Measurements from ENCODE around the gene RAET1G.
A peak's percentile ranks its signal among the peaks of the same experiment; 100 is the strongest.
"Not testable (repeated sequence)": the region's sequence is repeated elsewhere in the genome, so short reads cannot be mapped to it uniquely, and the experiment has no call there.

Gene RAET1G

GRCh38 chr6:149960488-149960887, 37.6 kb upstream of the RAET1G start:
- no peak for ATAC-seq
- Mint-ChIP-seq H3K27ac (no peak overlapping the region), H3K4me3 (no peak overlapping the region), H3K27me3 (peaks cover 93% of the 10 kb centered on the region), H3K4me1 (peaks cover 32% of the 10 kb centered on the region), H3K9me3 (no peaks in the 10 kb centered on the region), H3K36me3 (ENCODE audit: low read depth) (no peaks in the 10 kb centered on the region)
- DNase-seq: no peak

DNA sequence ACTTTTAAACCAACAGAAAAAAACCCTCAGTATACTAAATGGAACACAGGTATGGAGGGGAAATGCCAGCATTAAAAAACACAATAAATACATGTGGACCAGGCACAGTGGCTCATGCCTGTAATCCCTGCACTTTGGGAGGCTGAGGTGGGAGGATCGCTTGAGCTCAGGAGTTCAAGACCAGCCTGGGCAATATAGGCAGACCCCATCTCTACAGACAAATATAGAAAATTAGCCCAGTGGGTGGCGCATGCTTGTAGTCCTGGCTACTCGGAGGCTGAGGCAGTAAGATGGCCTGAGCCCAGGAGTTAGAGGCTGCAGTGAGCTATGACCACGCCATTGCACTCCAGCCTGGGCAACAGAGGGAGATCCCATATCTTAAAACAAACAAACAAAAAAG, 36.9 kb upstream of the RAET1G start:
- H3K4me3 Mint-ChIP-seq; DNase-seq; H3K27ac Mint-ChIP-seq; H3K36me3 Mint-ChIP-seq (ENCODE audit: low read depth); H3K9me3 Mint-ChIP-seq; ATAC-seq: not testable (repeated sequence)
- H3K27me3 Mint-ChIP-seq: peaks cover 93% of the 10 kb centered on the region
- peaks cover 32% of the 10 kb centered on the region for H3K4me1 Mint-ChIP-seq

DNA sequence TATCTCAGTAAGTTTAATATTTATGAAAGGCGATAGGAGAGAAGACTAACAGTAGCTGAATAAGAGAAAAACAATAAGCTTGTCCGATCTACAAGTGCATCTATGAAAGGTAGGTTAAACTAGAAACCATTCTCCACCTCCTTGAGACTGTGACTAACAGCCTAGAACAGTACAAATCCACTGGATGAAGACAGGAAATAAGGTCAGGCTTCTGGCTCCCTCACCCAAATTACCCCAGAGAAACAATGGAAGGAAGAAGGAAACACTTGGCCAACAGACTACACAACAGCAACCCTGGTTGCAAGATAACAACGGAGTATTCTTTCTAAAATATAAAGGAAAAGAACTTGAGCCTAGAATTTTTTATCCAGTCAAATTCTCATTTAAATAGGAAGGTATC, 35.2 kb upstream of the RAET1G start:
- not testable (repeated sequence) for H3K36me3 Mint-ChIP-seq (ENCODE audit: low read depth)

GRCh38 chr6:149955654-149956317, 32.9 kb upstream of the RAET1G start:
- not testable (repeated sequence) for H3K36me3 Mint-ChIP-seq (ENCODE audit: low read depth); DNase-seq; ATAC-seq; H3K4me3 Mint-ChIP-seq; H3K9me3 Mint-ChIP-seq; H3K27ac Mint-ChIP-seq
- peaks cover 83% of the 10 kb centered on the region for H3K27me3 Mint-ChIP-seq
- H3K4me1 Mint-ChIP-seq: peaks cover 11% of the 10 kb centered on the region

More for the DNA sequence above, 35.2 kb upstream of the RAET1G start:
- DNase-seq, ATAC-seq, H3K4me3 Mint-ChIP-seq, H3K27ac Mint-ChIP-seq, H3K9me3 Mint-ChIP-seq: not testable (repeated sequence)
- H3K4me1 Mint-ChIP-seq: peaks cover 16% of the 10 kb centered on the region
- H3K27me3 Mint-ChIP-seq: peaks cover 83% of the 10 kb centered on the region

DNA sequence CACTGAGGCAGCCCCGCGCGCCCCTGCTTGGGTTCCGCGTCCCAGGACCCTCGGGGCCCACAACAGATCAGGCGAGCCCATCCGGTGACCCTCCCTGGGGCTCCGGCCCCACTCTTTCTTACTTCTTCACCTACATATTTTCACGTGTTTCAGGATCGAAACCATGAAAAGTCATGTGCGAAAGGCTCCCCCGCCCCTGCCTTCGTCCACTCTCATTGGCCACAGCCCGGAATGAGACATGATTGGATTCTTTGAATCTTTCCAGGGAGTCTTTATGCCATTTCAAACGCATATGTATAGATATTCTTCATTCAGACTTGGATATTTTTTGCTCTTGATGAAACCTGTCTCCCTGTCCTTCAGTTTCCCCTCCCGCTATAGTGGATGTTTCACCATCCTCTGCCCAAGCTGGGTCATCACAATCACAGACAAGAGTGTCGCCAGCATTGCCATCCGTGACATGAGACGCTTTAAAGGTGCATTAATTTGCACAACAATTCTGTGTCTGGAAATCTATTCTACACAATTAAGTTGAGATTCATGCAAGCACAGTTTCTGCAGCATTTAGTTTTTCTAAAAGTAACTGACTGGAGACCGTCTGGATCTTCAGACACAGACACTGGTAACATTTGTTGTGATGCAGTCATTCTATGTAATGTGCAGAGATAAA, 32.2 kb upstream of the RAET1G start:
- peak overlapping the region; percentile 15 for H3K4me3 Mint-ChIP-seq
- not testable (repeated sequence) for H3K27ac Mint-ChIP-seq; H3K9me3 Mint-ChIP-seq; DNase-seq; H3K36me3 Mint-ChIP-seq (ENCODE audit: low read depth); ATAC-seq
- H3K4me1 Mint-ChIP-seq: peaks cover 11% of the 10 kb centered on the region
- peaks cover 83% of the 10 kb centered on the region for H3K27me3 Mint-ChIP-seq

DNA sequence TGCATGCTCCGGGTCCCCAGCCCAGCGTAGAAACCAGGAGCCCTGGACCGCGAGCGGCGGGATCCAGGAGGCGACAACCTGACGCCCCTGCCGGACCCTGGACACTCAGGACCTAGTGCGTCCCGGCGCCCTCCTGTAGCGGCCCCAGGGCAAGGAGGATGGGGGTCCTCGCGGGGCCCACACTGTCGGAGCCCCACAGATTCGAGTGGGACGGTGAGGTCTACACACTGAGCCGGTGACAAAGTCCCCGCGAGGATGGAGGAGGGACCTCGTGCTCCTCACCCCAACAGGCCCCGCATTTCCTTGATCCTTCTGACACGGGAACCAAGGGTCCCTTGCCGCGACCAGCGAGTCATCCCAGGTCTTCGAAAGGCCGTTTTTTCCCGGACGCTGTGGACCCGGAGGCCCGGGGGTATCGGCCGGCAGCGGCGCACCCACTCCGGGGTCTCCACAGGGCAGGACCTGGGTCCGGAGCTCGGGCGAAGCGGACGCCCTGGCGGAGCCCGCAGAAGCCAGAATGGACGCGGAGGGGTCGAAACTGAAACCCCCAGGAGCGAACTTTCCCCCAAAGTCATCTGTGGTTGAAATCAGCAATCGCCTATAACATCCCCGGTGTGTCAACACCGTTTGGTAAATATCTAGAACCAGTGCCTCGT, 31.5 kb upstream of the RAET1G start:
- H3K4me3 Mint-ChIP-seq; ATAC-seq; H3K4me1 Mint-ChIP-seq; H3K9me3 Mint-ChIP-seq; H3K36me3 Mint-ChIP-seq (ENCODE audit: low read depth); DNase-seq; H3K27ac Mint-ChIP-seq: not testable (repeated sequence)
- peaks cover 83% of the 10 kb centered on the region for H3K27me3 Mint-ChIP-seq

DNA sequence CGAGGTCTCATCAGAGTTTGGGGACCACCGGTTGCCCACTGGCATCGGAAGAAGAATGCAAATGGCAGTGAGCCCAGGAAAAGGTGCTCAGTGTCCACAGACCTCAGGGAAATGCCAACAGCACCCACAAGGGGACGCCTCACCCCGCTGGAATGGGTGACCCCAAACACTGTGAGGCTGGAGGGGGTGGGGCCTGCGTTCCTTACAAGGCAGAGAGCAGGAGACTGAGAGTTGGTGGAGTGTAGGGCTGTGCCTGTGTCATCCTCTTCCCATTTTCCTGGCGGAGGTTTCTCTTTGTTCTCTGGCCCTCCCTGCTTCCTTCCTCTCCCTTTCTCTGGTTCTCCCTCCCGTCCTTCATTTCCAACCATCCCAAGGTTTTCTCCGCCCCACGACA, 31.0 kb upstream of the RAET1G start:
- not testable (repeated sequence) for DNase-seq; H3K4me1 Mint-ChIP-seq; H3K27ac Mint-ChIP-seq; H3K9me3 Mint-ChIP-seq; H3K4me3 Mint-ChIP-seq; H3K36me3 Mint-ChIP-seq (ENCODE audit: low read depth)
- ATAC-seq: peak; percentile 88
- peaks cover 82% of the 10 kb centered on the region for H3K27me3 Mint-ChIP-seq

DNA sequence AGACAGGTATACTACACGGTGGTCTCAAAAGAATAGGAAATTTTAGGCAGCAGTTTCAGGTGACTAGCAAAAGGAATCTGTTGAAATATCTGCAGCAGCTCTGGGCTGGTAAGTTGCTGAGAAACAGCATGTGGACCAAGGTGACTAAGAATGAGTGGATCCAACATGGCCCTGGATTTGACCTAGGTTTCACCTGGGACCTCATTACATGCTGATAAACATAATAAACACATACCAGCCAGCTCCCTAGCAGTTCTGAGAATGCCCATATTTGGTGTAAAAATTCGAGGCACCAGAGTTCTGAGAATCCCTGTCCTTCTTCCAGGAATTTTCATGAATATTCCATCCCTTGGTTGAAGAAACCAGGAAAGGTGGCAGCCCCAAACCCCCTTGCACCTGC, 30.5 kb upstream of the RAET1G start:
- not testable (repeated sequence) for H3K9me3 Mint-ChIP-seq; H3K4me1 Mint-ChIP-seq; ATAC-seq; H3K36me3 Mint-ChIP-seq (ENCODE audit: low read depth); DNase-seq; H3K4me3 Mint-ChIP-seq; H3K27ac Mint-ChIP-seq
- peaks cover 78% of the 10 kb centered on the region for H3K27me3 Mint-ChIP-seq

DNA sequence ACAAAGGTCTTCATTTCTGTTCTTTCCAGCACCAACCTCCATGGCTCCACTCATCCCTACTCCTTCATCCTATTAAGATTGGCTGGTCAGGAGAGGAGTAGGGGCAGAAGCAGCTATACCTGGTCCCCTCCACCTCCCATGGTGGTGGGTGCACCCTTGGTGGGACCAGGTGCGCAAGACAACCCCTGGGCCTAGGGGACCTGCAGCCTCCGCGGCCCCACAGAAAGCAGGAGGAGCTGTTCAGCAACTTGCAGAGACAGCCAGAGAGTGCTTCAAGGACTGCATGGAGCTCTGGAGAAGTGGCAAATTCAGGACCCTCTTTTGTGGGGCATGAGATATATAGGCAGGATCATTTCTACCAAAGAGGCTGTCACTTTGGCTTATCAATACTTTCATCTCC, 28.7 kb upstream of the RAET1G start:
- H3K4me3 Mint-ChIP-seq: no peak overlapping the region
- no peak for ATAC-seq
- DNase-seq: no peak
- no peaks in the 10 kb centered on the region for H3K9me3 Mint-ChIP-seq
- H3K4me1 Mint-ChIP-seq: peaks cover 7% of the 10 kb centered on the region
- peaks cover 67% of the 10 kb centered on the region for H3K27me3 Mint-ChIP-seq
- H3K36me3 Mint-ChIP-seq (ENCODE audit: low read depth): no peaks in the 10 kb centered on the region
- H3K27ac Mint-ChIP-seq: no peak overlapping the region

DNA sequence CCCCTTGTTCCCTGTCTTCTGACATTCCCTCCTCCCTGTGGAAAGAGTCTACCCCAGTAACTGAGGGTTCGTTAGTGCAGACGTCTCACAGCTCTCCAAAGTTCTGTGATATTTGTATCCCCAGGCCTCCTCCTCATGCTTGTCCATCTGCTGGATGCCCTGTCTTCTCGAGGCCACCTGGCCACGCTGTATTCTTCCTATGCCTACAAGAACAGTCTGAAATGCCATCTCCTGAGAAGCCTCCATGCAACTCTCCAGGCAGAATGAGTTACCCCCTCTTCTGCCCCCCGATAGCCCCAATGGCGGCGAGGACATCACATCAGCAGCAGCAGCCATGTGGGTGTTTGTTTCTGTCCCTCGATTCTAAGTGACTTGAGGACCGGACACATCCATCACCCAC, 28.2 kb upstream of the RAET1G start:
- no peak overlapping the region for H3K4me3 Mint-ChIP-seq
- DNase-seq: no peak
- no peak for ATAC-seq
- no peak overlapping the region for H3K27ac Mint-ChIP-seq
- H3K27me3 Mint-ChIP-seq: peaks cover 67% of the 10 kb centered on the region
- peaks cover 7% of the 10 kb centered on the region for H3K4me1 Mint-ChIP-seq
- no peaks in the 10 kb centered on the region for H3K36me3 Mint-ChIP-seq (ENCODE audit: low read depth)
- H3K9me3 Mint-ChIP-seq: no peaks in the 10 kb centered on the region

DNA sequence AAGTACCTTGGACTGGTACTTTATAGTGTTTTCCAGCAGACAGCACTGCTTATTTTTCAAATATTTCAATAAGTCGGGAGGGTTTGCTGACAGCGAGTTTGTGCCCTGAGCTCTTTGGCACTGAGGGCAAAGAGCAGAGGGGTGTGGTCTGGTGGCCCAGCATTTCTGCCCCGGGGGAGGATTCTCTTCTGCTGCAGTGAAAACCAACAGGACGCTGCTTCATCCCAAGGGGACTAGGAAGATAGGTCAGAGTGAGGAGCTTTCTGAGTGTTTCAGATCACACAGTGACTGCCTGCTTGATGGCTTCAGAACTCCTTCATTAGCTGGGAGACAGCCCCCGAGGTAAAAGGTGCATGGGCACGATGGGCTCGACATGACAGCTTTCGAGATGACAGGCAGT, 27.5 kb upstream of the RAET1G start:
- ATAC-seq (no peak), DNase-seq (no peak)
- peaks cover 60% of the 10 kb centered on the region for H3K27me3 Mint-ChIP-seq
- peaks cover 5% of the 10 kb centered on the region for H3K4me1 Mint-ChIP-seq
- H3K36me3 Mint-ChIP-seq (ENCODE audit: low read depth): no peaks in the 10 kb centered on the region
- no peak overlapping the region for H3K4me3 Mint-ChIP-seq
- no peaks in the 10 kb centered on the region for H3K9me3 Mint-ChIP-seq
- H3K27ac Mint-ChIP-seq: no peak overlapping the region

DNA sequence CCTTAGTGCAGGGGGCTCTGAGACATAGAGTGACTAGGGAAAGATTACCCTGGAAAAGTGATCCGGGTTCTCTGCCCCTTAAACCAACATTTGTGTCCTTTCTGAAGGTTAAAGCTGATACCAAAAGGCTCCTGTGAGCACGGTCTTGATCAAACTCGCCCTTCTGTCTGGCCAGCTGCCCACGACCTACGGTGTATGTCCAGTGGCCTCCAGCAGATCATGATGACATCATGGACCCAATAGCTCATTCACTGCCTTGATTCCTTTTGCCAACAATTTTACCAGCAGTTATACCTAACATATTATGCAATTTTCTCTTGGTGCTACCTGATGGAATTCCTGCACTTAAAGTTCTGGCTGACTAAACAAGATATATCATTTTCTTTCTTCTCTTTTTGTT, 25.7 kb upstream of the RAET1G start:
- Mint-ChIP-seq H3K27me3 (peaks cover 56% of the 10 kb centered on the region), H3K27ac (no peak overlapping the region), H3K36me3 (ENCODE audit: low read depth) (no peaks in the 10 kb centered on the region), H3K4me1 (no peaks in the 10 kb centered on the region), H3K4me3 (no peak overlapping the region), H3K9me3 (no peaks in the 10 kb centered on the region)
- ATAC-seq: no peak
- DNase-seq: no peak

- Mint-ChIP-seq H3K9me3 (no peaks in the 10 kb centered on the region), H3K4me3 (no peak overlapping the region), H3K27me3 (peaks cover 52% of the 10 kb centered on the region), H3K27ac (no peak overlapping the region), H3K36me3 (ENCODE audit: low read depth) (no peaks in the 10 kb centered on the region), H3K4me1 (no peaks in the 10 kb centered on the region)
- ATAC-seq (no peak), DNase-seq (no peak)
These were observed 25.1 kb upstream of the RAET1G start for GRCh38 chr6:149948011-149948410.

- not testable (repeated sequence) for H3K9me3 Mint-ChIP-seq, H3K27ac Mint-ChIP-seq
These were observed 24.6 kb upstream of the RAET1G start for GRCh38 chr6:149947533-149947932.

GRCh38 chr6:149946631-149947030, 23.7 kb upstream of the RAET1G start:
- H3K9me3 Mint-ChIP-seq; H3K4me3 Mint-ChIP-seq; H3K27ac Mint-ChIP-seq; H3K36me3 Mint-ChIP-seq (ENCODE audit: low read depth); DNase-seq; H3K4me1 Mint-ChIP-seq; ATAC-seq: not testable (repeated sequence)
- H3K27me3 Mint-ChIP-seq: peaks cover 47% of the 10 kb centered on the region

More at GRCh38 chr6:149947533-149947932, 24.6 kb upstream of the RAET1G start:
- not testable (repeated sequence) for H3K36me3 Mint-ChIP-seq (ENCODE audit: low read depth); H3K4me3 Mint-ChIP-seq; DNase-seq; ATAC-seq; H3K4me1 Mint-ChIP-seq
- peaks cover 49% of the 10 kb centered on the region for H3K27me3 Mint-ChIP-seq

Data from activated naive CD8-positive, alpha-beta T cell treated with anti-CD3 and anti-CD28 coated beads, Interleukin-2, amount 50 U/mL, for 24 hours (primary cell).